ES-I3 (cell line): Measurements from ENCODE around the gene SPNS3.
A peak's percentile ranks its signal among the peaks of the same experiment; 100 is the strongest.

Experiments
- H3K36me3 ChIP-seq: 2 replicates; pipeline ENCODE4 v1.6.1; 2013; ENCODE audit warnings: mild to moderate bottlenecking, low read length, control low read depth, moderate library complexity; ENCODE audit not compliant: insufficient read depth
- H3K4me1 ChIP-seq: 2 replicates; pipeline ENCODE4 v1.6.1; 2013; ENCODE audit warnings: mild to moderate bottlenecking, control low read depth, low read length; ENCODE audit not compliant: insufficient read depth
- H3K9ac ChIP-seq: 2 replicates; pipeline ENCODE4 v1.6.1; 2013; ENCODE audit warnings: low read depth, mild to moderate bottlenecking, low read length, moderate library complexity
- H3K9me3 ChIP-seq: 2 replicates; pipeline ENCODE4 v1.6.1; 2013; ENCODE audit warnings: mild to moderate bottlenecking, low read length, moderate library complexity; ENCODE audit not compliant: control insufficient read depth, insufficient read depth

The SPNS3 gene

GRCh38 chr17:4500191-4500571 lies 66.4 kb downstream of the SPNS3 start:
- Histone ChIP-seq H3K36me3 (no peaks in the 10 kb centered on the region), H3K9me3 (no peaks in the 10 kb centered on the region), H3K9ac (peak overlapping the region; percentile 43; the same call in 1 of the 2 replicates), H3K4me1 (peaks cover 25% of the 10 kb centered on the region)

GRCh38 chr17:4501295-4501949 lies 67.7 kb downstream of the SPNS3 start:
- H3K9ac ChIP-seq, result no peak overlapping the region
- H3K9me3 ChIP-seq, result no peaks in the 10 kb centered on the region
- H3K36me3 ChIP-seq, result no peaks in the 10 kb centered on the region
- H3K4me1 ChIP-seq, result peaks cover 32% of the 10 kb centered on the region

- no peaks in the 10 kb centered on the region for H3K9me3 ChIP-seq
- peaks cover 27% of the 10 kb centered on the region for H3K4me1 ChIP-seq
- H3K36me3 ChIP-seq, result no peaks in the 10 kb centered on the region
- no peak overlapping the region for H3K9ac ChIP-seq
These were observed 68.9 kb downstream of the SPNS3 start for GRCh38 chr17:4502466-4503154.

GRCh38 chr17:4503283-4504025 lies 69.7 kb downstream of the SPNS3 start:
- Histone ChIP-seq H3K9me3 (no peaks in the 10 kb centered on the region), H3K36me3 (no peaks in the 10 kb centered on the region), H3K9ac (no peak overlapping the region), H3K4me1 (peaks cover 20% of the 10 kb centered on the region)

GRCh38 chr17:4504188-4504587 lies 70.4 kb downstream of the SPNS3 start:
- H3K4me1 ChIP-seq, result peaks cover 20% of the 10 kb centered on the region
- H3K9ac ChIP-seq, result no peak overlapping the region
- H3K9me3 ChIP-seq, result no peaks in the 10 kb centered on the region
- no peaks in the 10 kb centered on the region for H3K36me3 ChIP-seq

GRCh38 chr17:4505187-4505586 lies 71.4 kb downstream of the SPNS3 start:
- Histone ChIP-seq H3K36me3 (no peaks in the 10 kb centered on the region), H3K9ac (no peak overlapping the region), H3K4me1 (peaks cover 17% of the 10 kb centered on the region)

GRCh38 chr17:4506175-4506813 lies 72.6 kb downstream of the SPNS3 start:
- no peak overlapping the region for H3K9ac ChIP-seq
- H3K4me1 ChIP-seq, result peaks cover 10% of the 10 kb centered on the region; the same call in 1 of the 2 replicates
- no peaks in the 10 kb centered on the region for H3K9me3 ChIP-seq
- H3K36me3 ChIP-seq, result no peaks in the 10 kb centered on the region

More at GRCh38 chr17:4505187-4505586, 71.4 kb downstream of the SPNS3 start:
- H3K9me3 ChIP-seq, result no peaks in the 10 kb centered on the region

GRCh38 chr17:4506892-4507291 lies 73.2 kb downstream of the SPNS3 start:
- H3K9ac ChIP-seq, result no peak overlapping the region
- no peaks in the 10 kb centered on the region for H3K9me3 ChIP-seq
- H3K4me1 ChIP-seq, result peaks cover 7% of the 10 kb centered on the region; the same call in 1 of the 2 replicates
- H3K36me3 ChIP-seq, result no peaks in the 10 kb centered on the region

GRCh38 chr17:4507361-4508111 lies 73.8 kb downstream of the SPNS3 start:
- Histone ChIP-seq H3K9me3 (no peaks in the 10 kb centered on the region), H3K36me3 (no peaks in the 10 kb centered on the region), H3K9ac (no peak overlapping the region), H3K4me1 (peaks cover 7% of the 10 kb centered on the region; the same call in 1 of the 2 replicates)

GRCh38 chr17:4508207-4508606 lies 74.5 kb downstream of the SPNS3 start:
- no peaks in the 10 kb centered on the region for H3K36me3 ChIP-seq
- H3K9ac ChIP-seq, result no peak overlapping the region
- H3K9me3 ChIP-seq, result no peaks in the 10 kb centered on the region
- peaks cover 7% of the 10 kb centered on the region; the same call in 1 of the 2 replicates for H3K4me1 ChIP-seq

- Histone ChIP-seq H3K9me3 (no peaks in the 10 kb centered on the region), H3K9ac (no peak overlapping the region), H3K4me1 (peaks cover 10% of the 10 kb centered on the region; the same call in 1 of the 2 replicates), H3K36me3 (no peaks in the 10 kb centered on the region)
These were observed 75.7 kb downstream of the SPNS3 start for GRCh38 chr17:4509401-4509800.

- Histone ChIP-seq H3K4me1 (peaks cover 10% of the 10 kb centered on the region; the same call in 1 of the 2 replicates), H3K9me3 (no peaks in the 10 kb centered on the region), H3K36me3 (no peaks in the 10 kb centered on the region), H3K9ac (no peak overlapping the region)
These were observed 76.3 kb downstream of the SPNS3 start for GRCh38 chr17:4509923-4510617.

GRCh38 chr17:4510618-4510941 lies 76.8 kb downstream of the SPNS3 start:
- Histone ChIP-seq H3K9me3 (no peaks in the 10 kb centered on the region), H3K4me1 (peaks cover 7% of the 10 kb centered on the region; the same call in 1 of the 2 replicates)

More at GRCh38 chr17:4510618-4510941, 76.8 kb downstream of the SPNS3 start:
- no peaks in the 10 kb centered on the region for H3K36me3 ChIP-seq
- H3K9ac ChIP-seq, result no peak overlapping the region
